Suppressor macrophage treated with lipopolysaccharide for 4 hours (primary cell): ENCODE data around the gene HOXB8.

Experiments
- DNase-seq: peaks from one replicate; pipeline ENCODE4 v3.0.0-alpha.2; 2020

Gene HOXB8

DNA sequence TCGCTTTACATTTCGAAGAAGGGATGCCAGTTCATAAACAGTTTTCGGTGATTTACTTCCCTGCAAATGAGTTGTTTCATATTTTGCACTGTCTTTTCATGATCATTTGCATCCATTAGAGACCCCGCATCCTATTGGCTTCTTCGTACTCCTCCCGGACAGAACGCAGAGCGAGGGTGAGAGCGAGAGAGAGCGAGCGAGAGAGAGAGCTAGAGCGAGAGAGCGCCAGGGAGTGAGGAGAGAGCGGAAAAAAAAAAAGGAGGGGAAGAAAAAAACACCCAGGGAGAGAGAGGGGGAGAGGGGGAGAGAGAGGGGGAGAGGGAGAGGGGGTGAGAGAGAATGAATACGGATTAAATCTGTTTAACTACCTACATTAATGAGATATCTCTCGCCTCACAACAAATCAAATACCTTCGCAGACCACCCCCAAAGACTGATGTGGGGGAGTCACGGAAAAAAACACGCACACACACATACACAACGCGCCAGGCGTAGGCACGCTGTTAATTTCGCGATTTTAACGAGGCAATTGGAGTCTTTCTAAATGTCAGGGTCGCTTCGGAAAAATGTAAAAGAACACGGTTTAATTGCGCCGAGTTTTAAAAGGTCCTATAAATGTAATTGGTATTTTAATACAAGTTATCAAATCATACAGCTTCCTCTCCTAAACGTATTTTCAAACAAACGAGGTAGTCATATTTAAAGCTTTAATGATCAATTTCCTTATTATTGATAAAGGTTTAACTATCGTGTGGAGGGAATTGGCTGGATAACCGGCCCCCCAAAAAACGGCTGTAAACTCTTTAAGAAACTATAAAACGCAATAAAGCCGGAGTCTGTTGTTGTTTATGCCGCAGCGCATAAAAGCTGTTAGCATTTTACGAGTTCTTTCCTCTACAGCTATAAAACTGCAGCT is at the start of gene HOXB8:
TSS of gene HOXB8 (minus strand) at position 246 of the 916 bp plus-strand sequence. CDS start 588 bp downstream, outside the sequence.
- DNase-seq: no peak

DNA sequence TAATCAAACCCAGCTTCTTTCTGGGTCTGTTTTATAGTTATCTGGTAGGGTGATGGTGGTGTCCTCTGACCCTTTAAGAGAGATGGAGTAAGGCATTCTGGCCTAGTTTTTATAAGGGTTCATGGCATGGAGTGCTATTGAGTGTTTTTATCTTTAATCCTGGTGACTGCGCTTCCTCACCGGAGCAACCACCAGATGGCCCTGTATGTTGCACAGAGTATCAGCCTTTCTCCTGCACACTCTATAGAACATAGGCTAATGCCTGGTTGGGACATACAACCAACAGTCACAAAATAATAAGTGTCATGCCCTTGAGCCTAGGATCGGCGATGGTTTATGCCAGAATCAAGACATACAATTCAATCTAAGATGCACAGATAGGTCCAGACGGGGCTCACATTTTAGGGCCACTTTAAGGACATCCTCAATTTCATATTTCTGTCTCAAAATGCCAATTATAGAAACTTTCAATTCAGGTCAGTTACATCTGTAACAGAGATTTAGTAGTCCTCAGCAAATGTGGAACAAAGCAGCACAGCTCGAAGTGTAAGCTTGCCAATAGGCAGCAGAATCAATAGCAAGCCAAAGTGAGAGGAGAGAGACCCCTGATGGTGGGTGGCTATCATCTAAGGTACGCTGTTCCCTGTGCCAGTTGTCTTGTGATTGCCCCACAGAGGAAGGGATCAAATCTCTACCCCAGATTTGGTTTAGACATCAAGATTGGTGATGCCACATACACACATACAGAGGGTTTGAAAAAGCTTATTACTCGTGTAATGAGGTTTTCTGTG is 48.2 kb upstream of the HOXB8 start:
- DNase-seq: no peak

DNA sequence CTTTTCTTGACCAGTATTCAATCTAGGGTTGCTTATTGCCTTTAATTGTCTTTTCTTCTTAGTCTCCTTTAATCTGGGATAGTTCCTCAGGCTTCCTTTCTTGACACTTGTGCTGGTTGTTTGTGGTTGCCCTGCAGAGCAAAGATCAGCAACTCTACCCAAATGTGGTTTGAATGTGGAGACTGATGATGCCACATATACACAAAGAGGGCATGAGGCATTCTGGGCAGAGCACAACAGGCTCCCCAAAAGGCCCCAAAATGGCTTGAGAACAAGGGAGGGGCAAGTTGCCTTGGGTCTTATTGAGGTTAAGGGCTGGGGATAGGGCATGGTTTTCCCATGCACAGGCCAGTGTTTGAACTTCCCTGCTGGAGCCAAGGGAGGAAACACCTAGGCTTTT is 40.8 kb upstream of the HOXB8 start:
- DNase-seq: no peak

DNA sequence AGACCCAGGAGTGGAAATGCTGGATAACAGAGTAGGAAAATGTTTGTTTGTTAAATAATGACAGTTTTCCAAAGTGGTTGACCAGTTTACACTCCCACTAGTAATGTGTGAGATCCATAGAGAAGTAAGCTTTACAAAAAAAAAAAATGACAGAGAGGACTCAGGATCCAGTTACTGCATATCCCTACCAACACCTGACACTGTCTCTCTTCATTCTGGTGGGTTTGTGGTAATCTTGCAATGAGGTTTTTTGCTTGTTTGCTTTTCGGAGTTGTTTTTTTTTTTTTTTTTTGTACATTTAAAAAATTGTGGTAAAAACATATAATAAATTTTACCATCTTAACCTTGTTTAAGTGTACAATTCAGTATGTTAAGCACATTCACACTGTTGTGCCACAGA is 34.6 kb upstream of the HOXB8 start:
- no peak for DNase-seq

DNA sequence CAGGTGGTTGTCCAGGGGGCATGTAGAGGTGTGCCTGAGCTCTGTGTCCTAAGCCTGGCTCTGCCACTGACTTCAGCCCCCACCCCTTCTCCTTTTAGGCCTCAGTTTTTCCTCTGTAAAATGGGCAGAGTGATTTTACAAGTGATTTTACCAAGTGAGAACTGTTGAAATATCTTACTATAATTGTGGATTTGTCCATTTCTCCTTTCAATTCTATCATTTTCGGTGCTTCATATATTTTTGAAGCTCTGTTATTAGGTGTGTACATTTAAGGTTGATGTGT is 32.8 kb upstream of the HOXB8 start:
- no peak for DNase-seq

DNA sequence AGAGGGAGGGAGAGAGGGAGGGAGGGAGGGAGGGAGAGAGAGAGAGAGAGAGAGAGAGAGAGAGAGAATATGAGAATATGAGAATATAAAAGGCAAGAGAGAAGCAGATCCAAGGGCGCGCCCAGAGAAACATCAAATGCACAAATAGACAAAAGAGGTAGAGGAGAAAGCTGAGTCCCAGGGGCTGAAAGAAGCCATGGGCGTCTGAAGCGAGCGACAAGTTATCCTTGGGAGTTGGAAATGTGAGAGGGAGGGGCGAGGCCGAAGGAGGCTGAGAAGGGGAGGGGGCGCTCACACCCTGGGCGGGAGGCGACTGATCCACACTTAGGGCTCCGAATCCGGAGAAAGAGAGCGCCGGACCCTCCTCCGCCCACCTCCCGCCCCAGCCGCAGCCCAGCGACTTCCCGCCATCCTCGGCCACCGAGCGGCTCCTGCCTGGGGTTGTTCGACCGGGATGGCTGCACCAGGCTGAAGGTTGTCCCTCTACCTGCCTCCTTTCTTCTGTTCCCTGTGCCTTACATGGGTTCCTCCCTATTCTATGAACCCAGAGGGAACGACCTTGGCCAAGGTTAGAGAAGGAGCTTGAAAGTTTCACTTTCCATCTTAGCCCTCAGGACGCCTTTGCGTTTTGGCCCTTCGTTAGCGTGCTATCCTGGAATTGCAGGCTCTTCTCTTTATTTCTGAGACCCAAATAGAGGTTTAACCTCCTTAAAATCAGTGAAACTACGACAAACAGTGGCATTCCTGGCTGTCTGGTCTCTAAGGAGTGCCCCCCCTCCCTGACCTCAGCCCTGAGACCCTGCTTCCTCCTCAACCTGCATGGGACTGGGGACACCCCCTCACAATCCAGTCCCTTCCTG is 32.2 kb upstream of the HOXB8 start:
- DNase-seq: peak; percentile 35

DNA sequence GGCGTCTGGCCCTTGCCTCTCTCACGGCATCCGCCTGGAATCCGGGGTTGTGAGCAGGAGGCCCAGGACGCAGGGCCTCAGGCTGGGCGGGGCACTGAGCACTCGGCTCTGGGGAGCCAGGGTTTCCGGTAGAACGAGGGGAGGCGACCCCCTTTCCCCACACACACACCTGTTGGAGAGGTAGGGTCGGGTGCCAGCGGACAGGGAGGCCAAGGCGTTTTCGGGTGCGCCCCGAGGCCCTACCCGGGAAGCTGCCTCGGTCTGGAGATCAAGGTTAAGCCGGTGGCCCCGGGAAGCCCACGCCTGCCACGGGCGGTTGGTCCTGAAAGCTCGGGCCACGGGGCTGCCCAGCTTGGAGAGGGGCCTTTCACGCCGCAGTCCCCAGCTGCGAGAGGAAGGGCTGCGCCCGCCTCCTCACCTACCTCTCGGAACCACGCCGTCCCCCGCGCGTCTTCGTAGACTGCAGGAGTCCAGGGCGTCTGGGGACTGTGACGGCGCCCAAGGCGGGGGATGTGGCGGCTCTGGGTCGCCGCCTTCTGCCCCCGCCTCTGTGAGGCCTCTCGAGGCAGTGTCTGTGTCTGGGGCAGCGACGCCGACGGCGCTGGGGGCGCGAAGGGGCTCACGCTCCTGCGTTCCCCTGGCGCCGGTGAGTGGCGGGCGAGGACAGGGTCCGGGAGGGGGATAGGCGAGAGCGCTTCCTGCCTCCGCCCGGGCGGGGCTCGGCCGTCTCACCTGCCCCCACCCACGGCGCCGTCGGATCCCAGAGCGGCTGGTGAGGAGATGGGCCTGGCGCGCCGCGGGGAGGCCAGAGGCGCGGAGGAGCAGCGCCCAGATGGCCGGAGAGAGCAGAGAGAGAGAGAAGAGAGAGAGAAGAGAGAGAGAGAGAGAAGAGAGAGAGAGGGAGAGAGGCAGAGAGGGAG is 31.4 kb upstream of the HOXB8 start:
- DNase-seq: no peak

DNA sequence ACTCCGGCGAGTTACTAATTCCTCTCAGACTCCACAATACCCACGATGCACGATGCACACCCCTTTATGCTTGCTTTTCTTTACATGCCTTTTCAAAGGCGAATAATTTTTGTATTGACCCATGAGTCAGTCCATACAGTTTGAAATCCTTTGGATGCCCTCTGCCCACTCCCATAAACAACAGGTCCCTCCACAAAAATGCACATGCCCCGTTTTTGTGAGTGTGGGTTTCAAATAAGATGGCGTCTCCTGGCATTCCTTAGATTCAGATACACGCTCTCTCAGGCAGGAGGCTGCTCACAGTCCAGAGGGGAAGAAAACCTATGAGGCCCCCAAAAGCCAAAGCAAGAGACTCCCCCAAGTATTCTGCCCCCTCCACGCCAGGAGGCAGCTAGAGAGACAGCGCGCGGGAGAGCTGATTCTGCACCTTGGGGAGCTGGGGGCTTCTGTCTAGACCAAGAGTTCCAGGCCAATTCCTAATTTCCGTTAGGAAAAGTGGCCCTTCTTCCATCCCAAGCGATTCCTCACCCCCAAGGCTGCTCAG is 30.6 kb upstream of the HOXB8 start:
- no peak for DNase-seq

DNA sequence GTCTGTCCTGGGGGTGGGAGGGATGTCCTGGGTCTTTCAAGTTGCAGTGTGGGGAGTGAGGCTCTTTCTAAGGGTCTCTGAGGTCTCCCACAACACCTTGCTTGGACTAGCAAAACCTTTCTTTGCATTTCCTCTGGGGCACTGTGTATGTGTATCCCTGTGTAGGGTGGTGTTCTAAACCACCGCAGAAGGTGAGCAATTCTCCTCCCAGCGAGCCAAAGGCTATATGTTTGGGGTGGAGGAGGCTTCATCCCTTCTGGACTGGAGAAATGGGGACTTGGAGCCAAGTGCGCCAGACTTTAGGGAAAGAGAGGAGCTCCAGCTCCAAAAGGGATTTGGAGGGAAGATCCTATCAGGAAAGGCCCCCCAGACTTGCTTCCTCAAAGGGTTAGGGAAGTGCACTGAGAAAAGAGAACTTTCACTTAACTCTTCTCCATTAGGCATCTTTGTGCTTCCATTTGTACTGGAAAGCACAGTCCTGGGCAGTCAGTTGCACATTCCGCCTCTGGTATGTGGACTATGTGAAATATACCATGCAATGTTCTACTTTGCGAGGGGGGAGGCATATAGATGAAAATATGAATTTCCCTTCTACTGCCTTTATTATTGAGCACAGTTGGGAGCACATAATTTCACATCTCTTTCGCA is 29.9 kb upstream of the HOXB8 start:
- DNase-seq: no peak

DNA sequence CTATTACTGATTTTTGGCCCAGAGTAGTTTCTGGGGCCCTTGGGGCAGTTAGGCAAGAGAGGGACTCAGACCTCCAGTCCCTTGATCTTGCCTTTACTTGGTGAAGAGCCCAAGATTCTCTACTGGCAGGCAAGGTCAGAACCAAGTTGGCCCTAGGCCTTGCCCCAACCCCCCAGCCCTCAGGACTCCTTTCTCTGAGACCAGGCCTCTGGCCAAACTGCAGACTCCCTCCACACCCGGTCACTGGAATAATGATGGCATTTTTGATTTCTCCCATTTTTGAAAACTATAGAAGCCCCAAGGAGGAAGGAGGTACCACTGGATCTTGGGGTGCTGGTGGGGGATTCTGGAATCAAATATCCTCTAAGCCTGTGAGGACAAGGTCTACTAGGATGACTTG is 29.1 kb upstream of the HOXB8 start:
- no peak for DNase-seq

DNA sequence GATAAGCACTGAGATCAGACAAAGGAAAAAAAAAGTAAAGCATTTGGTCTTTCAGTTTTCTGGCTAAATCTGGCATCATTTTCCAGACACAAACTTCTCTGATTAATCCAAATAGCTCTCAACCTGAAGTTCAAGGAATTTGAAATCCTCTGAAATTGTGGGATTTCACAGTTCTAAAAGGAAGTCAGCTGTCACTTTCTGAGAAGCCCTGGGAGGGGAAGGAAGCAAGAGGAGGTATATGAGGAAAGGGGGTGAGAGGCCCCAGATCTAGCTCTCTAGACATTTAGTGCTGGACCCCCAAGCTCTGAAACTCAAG is 28.6 kb upstream of the HOXB8 start:
- no peak for DNase-seq

DNA sequence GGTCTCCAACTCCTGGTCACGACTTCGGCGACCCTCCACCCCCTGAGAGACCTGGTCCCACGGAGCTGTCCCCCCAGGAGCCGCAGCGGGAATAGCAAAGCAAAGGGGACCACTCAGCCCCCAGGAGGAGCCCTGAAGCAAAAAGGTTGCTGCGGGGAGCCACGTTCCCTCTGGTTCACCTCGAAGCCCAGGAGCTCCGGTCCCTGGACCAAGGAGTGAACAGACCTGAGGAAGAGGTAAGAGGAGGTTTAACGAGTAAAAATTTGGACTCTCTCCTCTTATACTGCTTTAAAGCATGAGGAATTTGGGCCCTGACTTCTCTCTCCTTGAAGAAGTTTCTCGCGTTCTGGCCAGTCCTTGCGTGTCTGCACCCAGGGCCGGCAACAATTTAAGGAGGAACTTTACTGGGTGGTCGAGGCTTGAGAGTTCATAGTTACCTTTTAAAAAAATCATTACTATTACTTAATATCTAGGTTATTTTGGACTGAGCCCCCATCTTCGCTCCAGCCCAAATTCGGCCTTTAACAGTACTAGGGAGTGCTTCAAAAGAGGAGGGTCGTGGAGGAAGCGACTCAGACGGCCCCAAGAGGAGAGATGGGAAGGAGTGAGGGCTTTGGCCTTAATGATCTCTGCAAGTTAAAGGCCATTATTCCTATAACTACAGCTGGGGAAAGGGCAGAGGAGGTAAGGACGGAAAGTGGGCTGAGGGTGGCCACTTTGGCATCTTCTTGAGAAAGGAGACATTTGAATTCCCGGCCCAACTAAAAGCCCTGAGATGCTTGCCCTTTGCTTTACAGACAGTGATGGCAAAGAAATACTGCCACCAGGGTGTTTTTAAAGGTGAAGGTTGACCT is 28.0 kb upstream of the HOXB8 start:
- no peak for DNase-seq

DNA sequence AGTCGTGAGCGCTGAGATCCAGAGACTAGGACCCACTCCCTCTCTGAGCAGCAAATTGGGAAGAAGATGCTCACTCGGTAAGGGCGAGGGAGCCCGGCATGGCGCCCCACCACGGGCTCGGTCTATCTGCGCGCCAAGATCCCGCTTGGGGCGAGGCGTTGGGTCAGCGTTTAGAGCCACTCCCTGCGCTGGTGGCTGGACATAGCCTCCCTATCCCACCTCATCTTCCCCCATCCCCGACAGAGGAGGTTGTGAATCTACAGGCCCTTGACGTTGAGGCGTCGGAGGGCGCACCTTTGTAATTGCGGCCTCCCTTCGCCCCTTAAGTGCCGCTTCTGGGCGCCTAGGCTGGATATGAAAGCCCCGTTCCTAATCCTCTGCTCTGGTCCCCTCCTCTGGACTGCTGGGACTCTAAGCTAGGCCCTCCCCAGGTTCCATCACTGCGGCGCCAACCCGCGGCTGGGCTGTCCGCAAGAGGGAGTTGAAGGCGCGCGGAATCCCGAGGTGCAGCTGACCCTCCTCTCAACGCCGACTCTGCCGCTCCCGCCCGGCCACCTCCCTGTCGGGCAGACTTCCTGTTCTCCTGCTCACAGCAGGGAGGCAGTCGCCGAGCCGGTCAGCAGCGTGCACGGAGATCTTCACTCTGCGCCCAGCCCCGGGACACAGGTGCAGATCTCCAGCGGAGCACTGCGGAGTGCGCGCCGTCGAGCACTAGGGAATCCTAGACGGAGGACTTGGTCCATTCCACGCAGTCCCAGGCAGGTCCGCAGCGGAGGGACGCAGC is 27.2 kb upstream of the HOXB8 start:
- no peak for DNase-seq

DNA sequence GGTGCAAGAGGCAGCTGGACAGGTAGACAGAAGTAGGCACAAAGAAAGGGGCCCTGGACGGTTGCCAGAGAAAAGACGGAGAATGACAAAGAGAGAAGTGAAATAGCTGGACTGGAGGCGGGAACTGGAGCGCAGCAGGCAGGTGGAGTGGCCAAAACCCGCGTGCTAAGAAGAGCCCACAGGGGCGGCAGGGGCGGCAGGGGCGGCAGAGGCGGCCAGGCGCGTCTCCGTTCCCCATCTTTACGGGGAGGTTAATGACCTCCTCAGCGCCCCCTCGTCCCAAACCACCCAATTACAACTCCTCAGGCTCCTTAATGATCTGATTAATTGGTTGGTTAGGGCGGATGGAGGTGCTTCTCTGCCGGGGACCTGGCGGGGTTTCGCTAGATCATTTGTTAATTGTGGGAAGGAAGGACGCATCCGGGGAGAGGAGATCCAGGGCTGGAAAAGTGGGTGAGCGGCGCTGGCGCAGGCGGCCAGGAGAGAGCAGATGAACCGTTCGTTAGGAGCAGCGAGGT is 26.5 kb upstream of the HOXB8 start:
- DNase-seq: no peak

DNA sequence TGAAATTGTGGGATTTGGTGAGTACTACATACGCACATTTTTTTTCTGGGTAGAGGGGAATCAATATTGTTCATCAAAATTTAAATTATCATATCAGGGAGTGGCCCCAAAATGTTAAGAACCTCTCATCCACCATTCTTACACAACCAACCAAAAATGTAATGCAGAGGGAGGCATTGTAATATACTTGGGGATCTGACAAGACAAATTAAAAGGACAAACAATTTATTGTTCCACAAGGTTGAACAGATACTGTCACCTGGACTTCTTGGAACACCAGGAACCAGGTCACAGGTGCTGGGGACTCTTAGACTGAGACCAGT is 25.7 kb upstream of the HOXB8 start:
- no peak for DNase-seq

DNA sequence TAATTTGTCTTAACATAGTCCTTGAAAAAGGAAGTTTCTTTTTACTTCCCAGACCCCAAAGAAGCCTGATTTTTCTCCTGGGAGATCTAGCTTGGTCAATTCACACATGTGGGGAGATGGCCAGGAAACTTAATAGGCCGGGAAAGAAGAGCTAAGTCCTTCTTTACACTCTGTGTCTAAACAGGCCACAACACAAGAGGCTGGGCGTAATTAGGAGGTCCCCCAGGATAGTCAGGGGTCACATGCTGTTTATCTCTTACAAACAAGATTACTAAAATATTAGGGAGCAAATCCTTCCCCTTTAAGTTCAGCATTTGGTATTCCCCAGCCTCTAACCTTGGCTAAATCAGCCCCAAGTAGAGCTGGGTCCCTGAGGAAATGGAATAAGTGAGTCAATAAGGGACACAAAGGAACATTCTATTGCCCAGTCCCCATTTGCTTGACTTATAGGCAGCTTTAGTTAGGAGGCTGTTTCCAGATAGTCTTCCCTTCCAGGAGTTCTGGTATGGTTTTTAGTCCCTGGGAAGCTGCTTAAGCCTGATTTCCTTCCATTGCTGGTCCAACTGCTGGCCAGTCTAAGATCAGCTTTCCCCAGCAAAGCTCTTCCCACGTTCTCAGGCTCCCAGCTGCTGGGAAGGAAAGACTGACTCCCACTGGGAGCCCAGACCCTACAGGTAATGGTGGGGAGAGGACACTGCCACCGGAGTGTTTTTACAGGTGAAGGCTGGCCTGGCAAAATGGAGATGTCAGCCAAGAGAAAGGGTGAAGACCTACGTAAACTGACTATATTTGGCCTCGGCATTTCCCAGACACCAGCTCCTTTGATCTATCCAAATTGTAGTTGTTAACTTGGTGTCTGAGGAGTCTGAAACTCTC is 25.1 kb upstream of the HOXB8 start:
- no peak for DNase-seq

DNA sequence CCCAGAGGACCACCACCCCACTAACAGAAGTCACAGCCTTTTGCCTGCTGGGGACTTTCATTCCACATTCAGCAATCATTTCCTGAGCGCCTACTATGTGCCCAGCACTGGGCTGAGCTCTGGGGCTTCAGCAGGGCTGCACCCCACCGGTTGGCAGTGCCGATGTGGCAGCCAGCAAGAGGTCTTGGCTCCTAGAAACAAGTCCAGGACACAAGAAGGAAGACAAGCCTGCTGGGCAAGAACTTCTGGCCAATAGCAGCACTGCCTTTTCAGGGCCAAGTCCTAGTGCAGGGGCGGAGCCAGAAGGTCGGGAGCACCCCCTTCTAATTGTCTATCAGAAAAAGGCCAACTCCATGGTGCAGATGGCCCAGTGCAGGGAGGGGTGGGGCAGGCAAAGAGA is 24.0 kb upstream of the HOXB8 start:
- DNase-seq: no peak
